SKM-1 (cell line): ENCODE results near the gene CRIP3.
"Not testable (repeated sequence)": the region's sequence is repeated elsewhere in the genome, so short reads cannot be mapped to it uniquely, and the experiment has no call there.

Experiments
- DNase-seq: peaks from one replicate; lab custom pipeline; 2025; ENCODE audit not compliant: unreplicated experiment; lab: John Stamatoyannopoulos, UW

The CRIP3 gene

DNA sequence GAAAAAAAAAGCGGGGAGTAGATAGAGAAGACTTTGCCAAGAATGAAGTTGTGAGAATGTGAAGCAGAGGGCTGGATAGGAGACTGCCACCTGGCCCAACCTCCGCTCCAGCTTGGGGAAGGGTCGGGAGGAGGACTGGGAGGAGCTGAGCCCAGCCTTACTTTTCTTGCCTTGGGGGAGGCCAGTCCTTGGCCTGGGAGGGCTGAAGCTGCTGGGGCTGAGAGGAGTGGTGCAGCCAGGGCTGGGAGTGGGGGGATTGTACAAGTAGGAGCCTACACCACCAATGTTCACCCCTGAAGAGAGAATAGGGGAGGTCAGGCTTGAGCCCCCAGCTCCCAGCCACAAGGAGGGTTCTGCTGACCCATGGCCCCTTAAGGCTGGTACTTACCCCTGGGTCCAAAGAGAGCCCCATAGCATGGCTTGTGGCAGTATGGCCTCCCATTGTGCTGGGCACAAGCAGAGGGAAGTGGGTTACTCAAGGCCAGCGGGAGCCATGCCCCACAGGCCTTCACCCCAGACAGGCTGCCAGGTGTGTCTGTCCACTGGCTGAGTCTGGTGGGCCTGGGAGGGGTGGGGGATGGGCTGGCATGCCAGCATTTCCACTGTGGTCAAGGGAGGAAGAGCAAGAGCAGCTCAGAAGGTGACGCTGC, 1.1 kb downstream of the CRIP3 start:
- no peak for DNase-seq

DNA sequence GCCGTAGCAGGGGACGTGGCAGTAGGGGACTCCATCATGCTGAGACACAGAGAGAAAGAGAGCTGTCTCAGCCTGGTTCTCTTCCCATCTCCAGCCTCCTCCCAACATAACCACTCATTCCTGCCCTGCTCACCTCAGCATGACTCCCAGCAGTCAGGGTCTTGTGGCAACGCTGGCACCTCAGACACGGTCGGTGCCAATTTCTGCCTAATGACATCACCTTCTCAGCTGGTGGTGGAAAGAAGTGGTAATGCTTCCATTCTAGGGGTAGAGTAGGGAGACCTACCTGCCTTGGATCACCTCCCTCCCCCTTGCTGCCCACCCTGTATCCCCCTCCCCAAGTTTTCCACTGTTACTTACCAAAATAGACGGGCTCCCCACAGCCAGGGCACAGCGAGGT, 2.5 kb downstream of the CRIP3 start:
- no peak for DNase-seq

DNA sequence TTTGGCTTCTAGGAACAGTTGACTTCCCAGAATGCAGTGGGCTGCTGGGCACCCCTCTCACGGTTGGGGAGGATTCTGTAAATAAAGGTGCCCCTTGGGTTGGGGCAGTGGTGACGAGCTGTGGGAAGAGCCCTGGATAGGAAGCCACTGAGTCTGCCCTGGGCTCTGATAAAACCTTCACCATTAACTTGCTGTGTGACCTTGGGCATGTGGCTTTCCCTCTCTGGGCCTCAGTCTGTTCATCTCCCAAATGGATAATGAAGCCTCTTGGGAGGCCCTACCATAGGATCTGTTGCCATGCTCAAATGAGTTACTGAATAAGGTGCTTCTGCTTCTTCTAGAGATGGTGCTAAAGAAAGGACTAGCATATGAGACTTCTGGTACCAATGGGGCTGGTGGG, 3.7 kb downstream of the CRIP3 start:
- DNase-seq = no peak

DNA sequence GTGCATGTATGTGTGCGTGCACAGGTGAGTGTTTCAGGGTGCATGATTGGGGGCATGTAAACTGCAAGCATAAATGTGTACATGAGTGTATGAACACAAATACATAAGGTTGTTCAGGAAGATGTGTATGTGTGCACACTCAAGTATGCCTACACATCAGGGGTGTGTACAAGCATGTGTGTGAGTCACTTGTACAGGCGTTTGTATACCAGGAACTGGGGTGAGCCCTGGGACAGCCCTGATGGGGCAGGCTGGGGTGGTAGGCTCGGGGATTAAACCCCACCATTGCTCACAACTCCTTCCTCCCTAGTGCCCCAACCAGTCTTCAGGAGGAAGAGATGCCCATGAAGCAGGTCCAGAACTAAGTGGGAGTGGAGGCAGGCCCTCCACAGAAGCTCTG, 4.3 kb downstream of the CRIP3 start:
- DNase-seq = no peak

DNA sequence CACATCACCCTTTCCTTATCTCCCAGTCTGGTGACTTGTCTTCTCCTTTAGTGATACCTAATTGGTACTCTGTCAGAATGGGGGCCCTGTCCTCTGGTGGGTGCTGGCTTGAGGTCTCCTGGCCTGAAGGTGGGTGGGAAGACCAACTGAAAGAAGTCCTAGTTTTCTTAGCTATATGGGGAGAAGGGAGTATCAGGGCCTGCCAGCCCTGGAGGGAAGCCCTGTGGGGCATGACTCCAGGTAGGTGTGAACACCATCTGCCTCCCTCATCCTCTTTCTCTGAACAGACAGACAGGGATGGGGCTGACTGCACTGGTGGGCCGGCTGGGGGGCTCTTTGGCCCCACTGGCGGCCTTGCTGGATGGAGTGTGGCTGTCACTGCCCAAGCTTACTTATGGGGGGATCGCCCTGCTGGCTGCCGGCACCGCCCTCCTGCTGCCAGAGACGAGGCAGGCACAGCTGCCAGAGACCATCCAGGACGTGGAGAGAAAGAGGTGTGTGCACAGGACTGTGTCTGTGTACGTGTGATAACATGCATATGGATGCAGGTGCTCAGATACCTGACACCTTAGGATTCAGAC, 4.8 kb downstream of the CRIP3 start:
- no peak for DNase-seq

DNA sequence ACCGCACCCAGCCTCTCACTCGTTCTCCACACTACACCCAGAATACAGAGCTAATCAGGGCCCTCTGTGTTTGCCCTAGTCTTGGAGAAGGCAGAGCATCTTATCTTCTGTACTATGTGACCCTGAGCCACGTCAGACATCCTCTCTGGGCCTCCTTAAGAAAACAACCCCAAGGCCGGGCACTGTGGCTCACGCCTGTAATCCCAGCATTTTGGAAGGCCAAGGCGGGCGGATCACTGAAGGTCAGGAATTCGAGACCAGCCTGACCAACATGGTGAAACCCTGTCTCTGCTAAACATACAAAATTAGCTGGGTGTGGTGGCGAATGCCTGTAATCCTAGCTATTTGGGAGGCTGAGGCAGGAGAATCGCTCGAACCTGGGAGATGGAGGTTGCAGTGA, 5.6 kb downstream of the CRIP3 start:
- DNase-seq = not testable (repeated sequence)

DNA sequence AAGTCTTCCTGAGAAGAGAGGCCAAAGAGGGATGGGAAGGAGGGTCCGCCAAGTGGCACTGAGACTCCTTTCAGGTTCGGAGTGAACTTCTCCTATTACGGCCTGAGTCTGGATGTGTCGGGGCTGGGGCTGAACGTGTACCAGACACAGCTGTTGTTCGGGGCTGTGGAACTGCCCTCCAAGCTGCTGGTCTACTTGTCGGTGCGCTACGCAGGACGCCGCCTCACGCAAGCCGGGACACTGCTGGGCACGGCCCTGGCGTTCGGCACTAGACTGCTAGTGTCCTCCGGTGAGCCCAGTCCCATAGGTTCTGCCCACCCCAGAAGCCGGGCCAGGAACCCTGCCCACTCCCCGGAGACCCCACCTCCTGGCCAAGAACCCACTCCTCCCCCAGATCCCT, 6.5 kb downstream of the CRIP3 start:
- DNase-seq = no peak

DNA sequence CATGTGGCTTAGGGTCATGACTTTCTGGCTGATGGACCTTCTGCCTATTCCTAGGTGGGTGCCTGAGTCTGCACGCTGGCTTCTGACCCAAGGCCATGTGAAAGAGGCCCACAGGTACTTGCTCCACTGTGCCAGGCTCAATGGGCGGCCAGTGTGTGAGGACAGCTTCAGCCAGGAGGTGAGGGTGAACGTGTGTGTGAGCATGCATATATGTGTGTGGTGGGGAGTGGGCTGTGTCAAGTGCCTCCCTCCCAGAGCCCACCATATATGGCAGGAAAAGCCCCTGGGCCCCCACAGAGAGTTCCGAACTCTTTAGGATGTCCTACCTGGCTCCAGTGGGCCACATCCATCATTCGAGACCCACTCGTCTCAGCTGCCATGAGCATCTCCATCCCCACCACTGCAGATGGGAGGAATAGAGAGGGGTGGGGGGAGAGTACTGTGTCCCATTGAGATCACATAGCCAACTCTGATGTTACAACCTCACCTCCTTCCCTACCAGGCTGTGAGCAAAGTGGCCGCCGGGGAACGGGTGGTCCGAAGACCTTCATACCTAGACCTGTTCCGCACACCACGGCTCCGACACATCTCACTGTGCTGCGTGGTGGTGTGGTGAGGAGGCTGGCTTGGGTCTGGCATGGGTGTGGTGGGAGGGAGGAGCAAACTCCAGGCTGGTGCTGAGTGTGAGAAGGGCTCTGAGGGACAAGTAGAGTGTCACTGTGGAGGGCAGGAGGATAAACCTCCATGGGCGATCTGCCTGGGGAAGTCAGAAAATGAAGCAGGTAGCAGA, 7.3 kb downstream of the CRIP3 start:
- no peak for DNase-seq

DNA sequence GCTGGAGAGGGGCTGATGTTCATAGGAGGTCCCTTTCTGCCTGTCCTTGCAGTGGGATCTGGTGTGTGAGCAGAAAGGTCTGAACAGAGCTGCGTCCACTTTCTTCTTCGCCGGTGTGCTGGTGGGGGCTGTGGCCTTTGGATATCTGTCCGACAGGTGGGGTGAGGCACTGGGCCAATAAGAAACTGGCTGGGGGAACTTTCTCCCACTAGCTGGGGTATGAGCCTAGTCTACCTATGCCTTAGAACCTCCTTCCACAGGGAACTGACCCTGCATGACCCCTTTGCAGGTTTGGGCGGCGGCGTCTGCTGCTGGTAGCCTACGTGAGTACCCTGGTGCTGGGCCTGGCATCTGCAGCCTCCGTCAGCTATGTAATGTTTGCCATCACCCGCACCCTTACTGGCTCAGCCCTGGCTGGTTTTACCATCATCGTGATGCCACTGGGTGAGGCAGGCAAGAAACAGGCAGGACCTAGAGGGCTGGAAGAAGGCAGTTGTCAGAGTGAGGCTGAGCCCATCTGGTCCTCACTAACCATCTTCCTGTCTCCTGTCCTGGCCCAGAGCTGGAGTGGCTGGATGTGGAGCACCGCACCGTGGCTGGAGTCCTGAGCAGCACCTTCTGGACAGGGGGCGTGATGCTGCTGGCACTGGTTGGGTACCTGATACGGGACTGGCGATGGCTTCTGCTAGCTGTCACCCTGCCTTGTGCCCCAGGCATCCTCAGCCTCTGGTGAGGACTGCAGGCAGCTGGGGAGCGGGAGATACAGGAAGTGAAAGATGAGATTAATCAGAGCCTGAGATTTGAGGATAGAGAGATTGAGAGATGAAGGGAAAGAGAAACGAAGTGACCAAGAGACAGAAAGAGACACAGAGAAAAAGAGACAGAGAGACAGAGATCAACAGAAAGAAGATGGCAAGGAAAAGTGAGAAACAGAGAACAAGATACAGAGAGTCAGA, 9.0 kb downstream of the CRIP3 start:
- no peak for DNase-seq

DNA sequence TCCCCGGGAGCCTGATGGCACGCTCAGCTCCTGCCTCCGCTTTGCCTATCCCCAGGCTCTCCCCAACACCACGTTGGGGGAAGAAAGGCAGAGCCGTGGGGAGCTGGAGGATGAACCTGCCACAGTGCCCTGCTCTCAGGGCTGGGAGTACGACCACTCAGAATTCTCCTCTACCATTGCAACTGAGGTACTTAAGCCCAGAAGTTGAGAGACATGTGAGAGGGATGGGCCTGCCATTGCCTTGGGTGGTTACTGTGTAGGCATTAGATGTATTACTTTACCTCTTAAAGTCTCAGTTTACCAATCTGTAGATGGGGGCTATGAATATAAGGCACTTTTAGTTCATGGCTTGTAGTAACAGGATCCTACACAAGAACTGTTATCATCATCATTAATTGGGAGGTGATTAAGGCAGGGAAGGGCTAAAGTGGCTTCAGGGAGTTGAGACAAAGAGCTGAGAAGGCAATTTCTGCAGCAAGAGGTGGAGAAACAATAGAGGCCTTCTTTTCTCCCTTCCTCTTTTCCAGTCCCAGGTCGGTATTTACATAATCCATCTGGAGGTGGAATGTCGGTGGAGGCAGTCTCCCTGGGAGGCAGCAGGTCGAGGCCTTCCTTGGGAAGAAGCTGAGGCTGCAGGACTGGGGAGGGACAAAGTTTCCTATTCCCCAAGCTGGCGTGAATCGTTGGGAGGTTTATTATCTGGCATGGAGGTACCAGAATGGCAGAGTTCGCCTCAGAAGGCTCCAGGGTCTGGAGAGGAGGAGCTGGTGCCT, 9.9 kb downstream of the CRIP3 start:
- DNase-seq = no peak

DNA sequence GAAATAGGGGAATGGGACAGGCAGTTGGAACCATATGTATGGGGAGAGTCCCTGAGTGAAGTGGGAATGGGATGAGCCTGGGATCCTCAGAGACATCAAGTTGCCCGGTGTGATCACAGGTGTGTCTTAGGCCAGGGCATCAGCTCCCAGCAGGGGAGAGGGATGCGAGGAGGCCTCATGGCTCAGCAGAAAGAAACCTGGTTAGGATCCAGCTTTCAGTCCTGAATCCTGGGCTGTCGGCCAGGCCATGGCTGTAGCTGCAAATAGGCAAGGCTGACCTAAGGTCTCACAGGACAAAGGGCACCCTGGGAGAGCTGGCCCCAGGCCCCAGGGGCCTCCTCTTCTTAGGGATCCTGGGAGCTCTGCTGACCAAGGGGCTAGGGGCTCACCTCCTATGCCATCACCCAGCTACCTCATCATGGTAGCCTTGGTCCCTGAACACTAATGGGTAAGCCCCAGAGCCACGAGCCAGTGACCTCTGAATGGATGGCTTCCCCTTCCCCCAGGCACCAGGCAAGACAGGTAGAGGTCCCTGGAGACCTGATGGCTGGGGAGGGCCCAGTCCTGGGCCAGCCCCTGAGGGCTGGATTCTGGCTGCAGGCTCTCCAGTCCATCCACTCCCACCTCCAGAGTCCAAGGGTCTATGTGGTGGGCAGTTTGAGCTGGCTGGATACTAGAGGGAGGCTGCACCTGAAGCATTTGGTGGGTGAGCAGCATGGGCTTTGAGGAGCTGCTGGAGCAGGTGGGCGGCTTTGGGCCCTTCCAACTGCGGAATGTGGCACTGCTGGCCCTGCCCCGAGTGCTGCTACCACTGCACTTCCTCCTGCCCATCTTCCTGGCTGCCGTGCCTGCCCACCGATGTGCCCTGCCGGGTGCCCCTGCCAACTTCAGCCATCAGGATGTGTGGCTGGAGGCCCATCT, 10.7 kb downstream of the CRIP3 start, which contains the start of gene SLC22A7:
Gene SLC22A7 (plus strand): TSS at position 617 of the 921 bp plus-strand sequence. CDS start 99 bp downstream, at position 716.
- no peak for DNase-seq

DNA sequence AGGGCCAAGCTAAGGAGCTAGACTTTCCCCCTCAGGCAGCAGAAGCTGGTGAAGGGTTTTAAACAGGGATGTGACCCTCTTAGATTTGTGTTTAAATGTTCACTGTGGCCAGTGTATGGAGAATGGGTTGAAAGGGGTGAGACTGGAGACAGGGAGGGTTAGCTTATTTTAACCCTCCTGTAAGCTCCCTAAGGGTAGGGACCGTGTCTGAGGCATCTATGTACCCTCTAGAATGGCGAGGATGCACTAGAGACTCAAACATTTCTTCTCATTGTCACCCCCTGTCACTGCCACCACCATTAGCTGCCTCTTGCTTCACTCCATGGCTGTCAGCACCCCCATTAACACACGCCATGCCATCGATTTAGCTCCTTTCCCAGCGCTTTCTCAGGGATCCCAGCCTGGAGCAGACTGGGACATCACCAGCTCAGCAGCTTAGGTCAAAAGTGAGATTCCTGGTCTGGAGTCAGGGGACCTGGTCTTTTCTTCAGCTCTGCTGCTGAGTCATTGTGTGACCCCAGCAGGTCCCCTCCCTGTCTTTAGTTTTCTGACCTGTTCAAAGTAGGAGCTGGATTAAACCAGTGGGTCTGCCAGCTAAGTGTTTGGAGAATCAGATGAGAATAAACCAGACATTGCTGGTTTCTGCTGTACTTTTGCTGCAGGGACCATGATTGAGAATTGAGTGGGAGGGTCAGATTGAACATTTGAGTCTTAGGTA, 11.7 kb downstream of the CRIP3 start:
- DNase-seq = no peak

DNA sequence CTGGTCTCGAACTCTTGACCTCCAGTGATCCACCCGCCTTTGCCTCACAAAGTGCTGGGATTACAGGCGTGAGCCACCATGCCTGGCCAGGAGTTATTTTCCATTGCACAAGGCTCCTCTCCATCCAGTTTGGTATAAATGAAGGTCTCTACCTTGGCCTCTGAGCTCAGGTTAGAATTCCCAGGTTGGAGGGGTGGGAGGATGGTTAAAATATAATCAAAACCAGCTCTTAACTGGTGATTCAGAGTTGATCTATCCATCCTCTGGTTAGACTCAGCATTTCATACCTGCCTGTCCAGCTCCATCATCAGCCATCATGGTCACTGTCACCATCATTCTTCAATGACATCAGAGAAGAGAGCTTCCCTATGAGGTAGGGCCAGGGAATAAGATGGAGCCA, 13.2 kb downstream of the CRIP3 start:
- DNase-seq = no peak

DNA sequence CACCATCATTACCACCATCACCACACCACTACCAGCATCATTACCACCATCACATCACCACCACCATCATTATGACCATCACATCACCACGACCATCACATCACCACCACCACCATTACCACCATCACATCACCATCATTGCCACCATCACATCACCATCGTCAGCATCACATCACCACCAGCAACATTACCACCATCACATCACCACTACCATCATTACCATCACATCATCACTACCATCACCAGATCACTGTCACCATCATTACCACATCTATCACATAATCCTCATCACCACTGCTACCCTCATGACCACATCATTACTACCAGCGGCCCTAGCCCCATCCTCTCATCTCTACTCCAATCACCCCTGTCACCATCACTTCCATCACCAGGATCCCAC, 14.1 kb downstream of the CRIP3 start:
- no peak for DNase-seq

DNA sequence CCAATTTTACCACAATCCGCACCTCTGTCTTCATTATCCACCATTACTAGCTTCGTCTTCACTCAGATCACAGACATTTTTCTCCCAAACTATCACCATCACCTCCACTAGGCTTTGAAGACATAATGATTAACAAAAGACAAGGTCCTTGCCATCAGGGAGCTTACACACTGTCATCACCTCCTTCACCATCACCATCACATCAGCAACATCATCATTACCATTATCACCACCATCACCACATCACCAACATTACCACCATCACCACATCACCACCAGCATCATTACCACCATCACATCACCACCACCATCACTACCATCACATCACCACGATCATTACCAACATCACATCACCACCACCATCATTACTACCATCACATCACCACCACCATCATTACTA, 14.9 kb downstream of the CRIP3 start:
- no peak for DNase-seq

DNA sequence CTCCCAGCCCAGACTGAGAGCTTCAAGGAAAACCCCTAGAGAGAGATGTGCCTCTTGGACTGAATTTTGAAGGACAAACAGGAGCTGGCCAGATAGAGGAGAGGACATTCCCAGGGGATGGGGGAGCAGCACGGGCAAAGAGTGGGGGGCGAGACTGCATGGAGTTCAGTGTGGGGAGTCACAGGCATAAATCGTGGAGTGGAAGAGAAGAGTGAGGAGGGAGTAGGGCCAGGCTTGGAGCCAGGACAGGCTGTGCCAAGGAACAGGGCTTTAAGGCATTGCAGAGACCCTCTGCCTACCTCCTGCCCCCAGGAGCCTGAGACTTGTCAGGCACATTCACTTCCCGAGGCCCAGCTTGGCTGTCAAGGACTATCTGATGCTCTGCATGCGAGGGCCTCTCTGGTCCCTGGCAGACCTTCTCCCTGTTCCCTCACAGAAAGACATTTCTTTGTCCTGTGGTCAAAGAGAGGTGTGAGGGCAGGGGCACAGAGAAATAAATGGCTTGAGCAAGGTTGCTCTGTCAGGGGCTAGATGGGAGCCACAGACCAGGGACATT, 15.8 kb downstream of the CRIP3 start:
- no peak for DNase-seq

DNA sequence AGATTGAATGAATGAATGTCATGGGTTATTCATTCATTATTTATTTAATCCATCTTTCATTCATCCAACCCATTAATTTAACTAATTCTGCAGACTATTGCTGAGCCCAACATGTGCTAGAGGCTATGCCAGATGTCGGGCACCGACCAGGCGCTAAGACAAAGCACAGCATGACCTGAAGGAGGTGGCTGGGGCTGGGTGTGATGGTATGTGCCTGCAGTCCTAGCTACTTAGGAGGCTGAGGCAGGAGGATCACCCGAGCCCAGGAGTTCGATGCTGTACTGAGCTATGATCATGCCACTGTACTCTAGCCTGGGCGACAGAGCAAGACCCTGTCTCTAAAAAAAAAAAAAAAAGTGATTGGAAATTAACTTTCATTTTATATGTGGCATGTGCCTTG, 16.3 kb downstream of the CRIP3 start:
- DNase-seq = no peak

DNA sequence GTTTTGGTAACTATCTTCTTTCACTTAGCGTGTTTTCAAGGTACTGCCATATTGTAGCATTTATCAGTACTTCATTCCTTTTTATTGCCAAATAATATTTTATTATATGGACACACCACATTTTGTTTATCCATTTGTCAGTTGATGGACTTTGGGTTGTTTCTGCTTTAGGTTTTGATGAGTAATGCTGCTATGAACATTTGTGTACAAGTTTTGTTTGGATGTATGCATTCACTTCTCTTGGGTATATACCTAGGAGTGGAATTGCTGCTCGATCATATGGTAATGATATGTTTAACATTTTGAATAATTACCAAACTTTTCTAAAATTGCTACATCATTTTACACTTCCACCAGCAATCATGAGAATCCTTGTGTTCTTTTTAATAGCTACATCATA, 16.9 kb downstream of the CRIP3 start:
- DNase-seq = no peak
